ENCODE measurements around the gene AMPD3.
A peak's percentile ranks its signal among the peaks of the same experiment; 100 is the strongest.

The AMPD3 gene

GRCh38 chr11:10518891-10519290 lies 63.8 kb downstream of the AMPD3 start:
- Histone ChIP-seq H3K4me1 (ENCODE audit: low read depth, poor library complexity, severe bottlenecking) (peaks cover 29% of the 10 kb centered on the region), H3K79me2 (ENCODE audit: insufficient read depth, low read depth) (no peaks in the 10 kb centered on the region), H3K27ac (no peak overlapping the region), H3K36me3 (ENCODE audit: insufficient read depth) (no peaks in the 10 kb centered on the region), H3K4me2 (no peak overlapping the region), H3K4me3 (IDR thresholded peaks at IDR 0.05; ENCODE audit: insufficient read depth, low read depth, low read length) (no peak overlapping the region), H3K9ac (no peak overlapping the region), H4K20me1 (ENCODE audit: insufficient read depth) (no peaks in the 10 kb centered on the region), H3K27me3 (ENCODE audit: insufficient read depth, low read depth) (no peaks in the 10 kb centered on the region), H2AFZ (ENCODE audit: low read depth) (no peak overlapping the region)
- no peak for TF ChIP-seq CTCF (conservative IDR thresholded peaks at IDR 0.05; ENCODE audit: low read depth, low read length)

DNA sequence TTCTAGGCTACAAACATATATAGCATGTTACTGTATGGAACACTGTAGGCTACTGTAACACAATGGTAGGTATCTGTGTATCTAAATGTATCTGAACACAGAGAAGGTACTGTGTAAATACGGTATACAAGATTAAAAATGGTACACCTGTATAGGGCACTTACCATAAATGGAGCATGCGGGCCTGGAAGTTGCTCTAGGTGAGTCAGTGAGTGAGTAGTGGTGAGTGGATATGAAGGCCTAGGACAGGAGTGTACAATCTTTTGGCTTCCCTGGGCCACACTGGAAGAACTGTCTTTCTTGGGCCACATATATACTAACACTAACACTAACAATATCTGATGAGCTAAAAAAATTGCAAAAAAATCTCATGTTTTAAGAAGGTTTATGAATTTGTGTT lies 64.6 kb downstream of the AMPD3 start:
- H3K9ac ChIP-seq, result no peak overlapping the region
- H3K79me2 ChIP-seq (ENCODE audit: insufficient read depth, low read depth), result no peaks in the 10 kb centered on the region
- H2AFZ ChIP-seq (ENCODE audit: low read depth), result no peak overlapping the region
- H3K4me1 ChIP-seq (ENCODE audit: low read depth, poor library complexity, severe bottlenecking), result peaks cover 27% of the 10 kb centered on the region
- no peak for TF ChIP-seq CTCF (conservative IDR thresholded peaks at IDR 0.05; ENCODE audit: low read depth, low read length)
- H3K4me3 ChIP-seq (IDR thresholded peaks at IDR 0.05; ENCODE audit: insufficient read depth, low read depth, low read length), result no peak overlapping the region
- no peak overlapping the region for H3K4me2 ChIP-seq
- no peaks in the 10 kb centered on the region for H4K20me1 ChIP-seq (ENCODE audit: insufficient read depth)
- H3K27ac ChIP-seq, result no peak overlapping the region
- H3K36me3 ChIP-seq (ENCODE audit: insufficient read depth), result no peaks in the 10 kb centered on the region
- H3K27me3 ChIP-seq (ENCODE audit: insufficient read depth, low read depth), result no peaks in the 10 kb centered on the region

- no peak overlapping the region for H3K4me3 ChIP-seq (IDR thresholded peaks at IDR 0.05; ENCODE audit: insufficient read depth, low read depth, low read length)
- no peaks in the 10 kb centered on the region for H3K79me2 ChIP-seq (ENCODE audit: insufficient read depth, low read depth)
- no peak for TF ChIP-seq CTCF (conservative IDR thresholded peaks at IDR 0.05; ENCODE audit: low read depth, low read length)
- H3K9ac ChIP-seq, result no peak overlapping the region
- H4K20me1 ChIP-seq (ENCODE audit: insufficient read depth), result no peaks in the 10 kb centered on the region
- H3K36me3 ChIP-seq (ENCODE audit: insufficient read depth), result no peaks in the 10 kb centered on the region
- H3K27ac ChIP-seq, result no peak overlapping the region
- no peaks in the 10 kb centered on the region for H3K27me3 ChIP-seq (ENCODE audit: insufficient read depth, low read depth)
- H3K4me2 ChIP-seq, result no peak overlapping the region
- peaks cover 27% of the 10 kb centered on the region for H3K4me1 ChIP-seq (ENCODE audit: low read depth, poor library complexity, severe bottlenecking)
- no peak overlapping the region for H2AFZ ChIP-seq (ENCODE audit: low read depth)
Observed at GRCh38 chr11:10520562-10520961, 65.5 kb downstream of the AMPD3 start.

DNA sequence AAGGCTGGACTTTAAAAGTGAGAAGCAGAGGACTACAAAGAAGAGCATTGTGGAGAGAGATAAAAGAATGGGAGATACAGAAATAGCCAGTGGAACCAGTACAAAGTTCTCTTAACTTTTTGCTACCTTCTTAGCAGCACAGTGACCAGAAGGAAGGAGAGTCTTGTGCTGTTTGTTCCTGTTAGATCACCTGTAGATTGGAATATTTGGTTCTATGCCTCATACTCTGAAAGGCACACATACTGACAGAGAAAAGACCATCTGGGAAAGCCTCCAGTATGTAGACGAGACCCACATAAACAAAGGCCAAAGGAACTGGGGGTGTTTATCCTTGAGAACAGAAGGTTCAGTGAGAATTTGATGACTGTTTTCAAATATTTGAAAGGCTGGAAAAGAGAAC lies 67.2 kb downstream of the AMPD3 start:
- Histone ChIP-seq H4K20me1 (ENCODE audit: insufficient read depth) (no peaks in the 10 kb centered on the region), H3K36me3 (ENCODE audit: insufficient read depth) (no peaks in the 10 kb centered on the region), H3K4me3 (IDR thresholded peaks at IDR 0.05; ENCODE audit: insufficient read depth, low read depth, low read length) (no peak overlapping the region), H3K79me2 (ENCODE audit: insufficient read depth, low read depth) (no peaks in the 10 kb centered on the region), H3K4me2 (peak overlapping the region; percentile 40; the same call in 1 of the 2 replicates), H3K27ac (peak overlapping the region; percentile 46; the same call in 1 of the 2 replicates), H3K27me3 (ENCODE audit: insufficient read depth, low read depth) (no peaks in the 10 kb centered on the region), H3K4me1 (ENCODE audit: low read depth, poor library complexity, severe bottlenecking) (peaks cover 27% of the 10 kb centered on the region), H2AFZ (ENCODE audit: low read depth) (no peak overlapping the region), H3K9ac (no peak overlapping the region)
- TF ChIP-seq CTCF (conservative IDR thresholded peaks at IDR 0.05; ENCODE audit: low read depth, low read length), result no peak
